Stromal cell of bone marrow (primary cell): ENCODE data around the gene TMC6.
"Not testable (repeated sequence)": the region's sequence is repeated elsewhere in the genome, so short reads cannot be mapped to it uniquely, and the experiment has no call there.

ENCODE experiments used
- DNase-seq: peaks from one replicate; pipeline ENCODE4 v3.0.0-alpha.2; 2012; ENCODE audit warnings: low read depth

The TMC6 gene, protein sequence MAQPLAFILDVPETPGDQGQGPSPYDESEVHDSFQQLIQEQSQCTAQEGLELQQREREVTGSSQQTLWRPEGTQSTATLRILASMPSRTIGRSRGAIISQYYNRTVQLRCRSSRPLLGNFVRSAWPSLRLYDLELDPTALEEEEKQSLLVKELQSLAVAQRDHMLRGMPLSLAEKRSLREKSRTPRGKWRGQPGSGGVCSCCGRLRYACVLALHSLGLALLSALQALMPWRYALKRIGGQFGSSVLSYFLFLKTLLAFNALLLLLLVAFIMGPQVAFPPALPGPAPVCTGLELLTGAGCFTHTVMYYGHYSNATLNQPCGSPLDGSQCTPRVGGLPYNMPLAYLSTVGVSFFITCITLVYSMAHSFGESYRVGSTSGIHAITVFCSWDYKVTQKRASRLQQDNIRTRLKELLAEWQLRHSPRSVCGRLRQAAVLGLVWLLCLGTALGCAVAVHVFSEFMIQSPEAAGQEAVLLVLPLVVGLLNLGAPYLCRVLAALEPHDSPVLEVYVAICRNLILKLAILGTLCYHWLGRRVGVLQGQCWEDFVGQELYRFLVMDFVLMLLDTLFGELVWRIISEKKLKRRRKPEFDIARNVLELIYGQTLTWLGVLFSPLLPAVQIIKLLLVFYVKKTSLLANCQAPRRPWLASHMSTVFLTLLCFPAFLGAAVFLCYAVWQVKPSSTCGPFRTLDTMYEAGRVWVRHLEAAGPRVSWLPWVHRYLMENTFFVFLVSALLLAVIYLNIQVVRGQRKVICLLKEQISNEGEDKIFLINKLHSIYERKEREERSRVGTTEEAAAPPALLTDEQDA

DNA sequence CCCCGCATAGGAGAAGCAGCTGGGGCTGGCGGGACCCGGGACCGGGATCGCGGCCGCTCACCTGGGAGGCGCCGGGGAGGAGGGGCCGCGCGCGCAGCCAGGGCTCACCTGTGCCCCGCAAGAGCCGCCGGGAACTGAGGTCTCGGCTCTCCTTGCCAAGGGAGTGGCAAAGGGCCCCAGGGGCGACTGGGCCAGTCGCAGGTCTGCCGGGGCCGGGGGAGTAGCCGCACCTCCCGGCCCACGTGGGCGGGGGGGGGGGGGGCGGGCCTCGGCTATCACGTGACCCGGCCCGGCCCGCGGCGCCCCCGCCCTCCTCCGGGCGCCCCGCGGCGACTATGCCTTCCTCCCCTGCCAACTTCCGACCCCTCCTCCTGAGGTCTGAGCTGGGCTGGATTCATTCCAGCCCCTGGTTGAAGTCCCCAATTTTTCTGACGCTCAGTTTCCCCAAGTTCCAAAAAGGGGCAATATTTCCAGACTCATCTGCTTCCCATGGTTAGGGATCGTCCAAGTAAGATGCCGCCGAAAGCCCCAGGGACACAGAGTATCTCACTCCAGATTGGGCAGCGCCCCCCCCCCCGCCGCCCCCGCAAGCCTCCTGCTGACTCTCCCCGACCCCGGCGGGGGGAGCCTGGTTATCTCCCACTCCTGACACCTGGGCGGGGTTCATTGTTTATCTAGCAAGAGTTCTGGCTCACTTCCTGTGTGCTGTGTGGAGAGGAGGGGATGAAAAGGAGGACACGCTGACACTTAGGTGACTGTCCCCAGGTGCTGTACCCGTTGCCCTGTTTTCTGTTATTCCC lies at the start of gene TMC6:
TSS of gene TMC6 (minus strand) at position 205 of the 800 bp plus-strand sequence. CDS start 1,923 bp downstream, outside the sequence.
- DNase-seq, result no peak

DNA sequence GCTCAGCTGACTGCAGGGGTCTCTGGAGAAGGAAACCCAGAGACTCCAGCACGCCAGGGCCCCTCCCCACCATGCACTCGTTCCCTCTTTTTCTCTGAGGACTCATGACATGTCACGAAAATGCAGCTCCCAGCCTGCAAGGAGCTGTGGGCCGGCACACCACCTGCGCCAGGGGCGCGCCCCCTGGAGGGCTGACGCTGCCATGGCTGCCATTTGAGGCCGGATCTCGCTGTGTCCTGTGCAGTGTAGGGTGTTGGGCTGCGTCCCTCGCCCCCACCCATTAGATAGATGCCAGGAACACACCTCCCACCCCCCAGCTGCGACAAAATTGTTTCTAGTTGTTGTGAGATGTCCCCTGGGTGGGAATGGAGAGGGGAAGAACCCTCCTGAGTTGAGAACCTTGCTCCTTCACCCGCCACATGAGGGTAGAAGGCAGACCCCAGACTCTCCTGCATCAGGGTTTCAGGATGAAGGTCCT lies 48.0 kb upstream of the TMC6 start:
- DNase-seq, result no peak

DNA sequence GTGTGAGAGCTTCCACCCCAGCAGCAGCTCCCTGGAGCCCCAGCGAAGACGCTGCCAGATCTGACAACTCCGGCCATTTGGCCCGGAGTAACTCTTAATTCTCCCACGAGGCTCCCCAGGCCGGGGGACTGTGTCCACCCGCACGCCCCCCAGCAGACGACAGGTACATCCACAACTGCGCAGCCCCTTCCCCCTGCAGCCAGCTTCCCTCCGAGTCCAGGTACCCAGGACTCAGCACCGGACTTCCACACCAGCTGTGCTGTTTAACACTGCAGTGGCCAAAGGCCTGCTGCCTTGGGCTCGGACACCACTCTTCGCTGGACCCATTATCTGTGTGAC lies 47.1 kb upstream of the TMC6 start:
- no peak for DNase-seq

DNA sequence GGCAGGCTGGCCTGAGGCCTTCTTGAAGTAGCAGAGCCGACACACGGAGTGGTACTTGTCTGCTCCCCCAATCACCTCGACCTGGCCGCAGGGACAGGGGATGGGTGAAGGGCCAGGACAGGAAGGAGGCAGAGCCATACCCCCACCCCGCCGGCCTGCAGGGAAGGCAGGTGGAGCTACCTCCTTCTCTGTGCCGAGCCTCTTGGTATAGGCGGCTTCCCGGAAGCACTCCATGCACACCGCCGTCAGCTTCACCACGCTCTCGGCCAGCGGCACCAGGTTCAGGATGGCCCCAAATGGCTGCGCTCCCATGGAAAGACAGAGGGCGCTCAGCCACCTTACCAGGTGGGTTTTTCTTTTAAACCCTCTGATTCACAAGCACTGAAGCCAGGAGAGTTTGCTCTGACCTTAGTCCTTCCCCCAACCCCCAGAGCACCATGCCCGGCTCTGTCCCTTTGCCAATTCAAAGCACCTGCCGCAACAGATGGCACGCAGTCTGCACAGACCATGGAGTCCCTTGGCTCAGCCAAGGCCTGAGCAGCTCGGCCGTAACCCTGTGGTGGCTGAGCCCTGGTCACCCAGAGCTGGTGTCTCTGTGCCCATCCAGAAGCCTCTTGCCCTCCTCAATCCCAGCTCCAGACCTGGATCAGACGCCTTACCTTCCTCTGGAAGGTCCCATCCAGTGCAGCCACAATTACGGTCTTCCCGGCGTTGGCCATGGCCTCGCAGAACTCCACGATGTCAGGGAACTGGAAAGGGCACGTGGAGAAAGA lies 46.5 kb upstream of the TMC6 start:
- DNase-seq, result no peak

DNA sequence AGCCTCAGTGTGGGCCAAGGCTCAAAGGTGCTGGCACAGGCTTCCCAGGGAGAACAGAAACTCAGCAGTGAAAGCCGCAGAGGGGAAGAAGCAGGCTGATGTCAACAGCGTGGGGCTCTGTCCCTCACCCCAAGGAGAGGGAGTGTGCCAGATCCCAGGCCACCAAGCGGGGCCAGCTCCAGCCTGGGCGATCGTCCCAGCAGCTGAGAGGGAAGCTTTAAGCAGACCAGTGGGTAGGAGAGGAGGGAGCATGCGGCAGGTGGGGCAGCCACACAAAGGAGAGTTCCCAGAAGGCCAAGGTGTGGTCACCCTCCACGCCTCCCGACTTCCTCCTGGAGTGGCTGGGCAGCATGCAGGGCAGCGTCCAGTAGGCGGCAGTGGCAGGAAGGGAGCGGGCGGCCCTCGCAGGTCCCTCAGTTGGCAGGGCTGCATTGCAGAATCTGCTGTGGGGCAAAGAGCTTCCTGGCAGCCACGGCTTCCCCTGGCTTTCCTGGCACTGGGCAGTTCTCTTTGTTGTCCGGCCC lies 45.9 kb upstream of the TMC6 start:
- no peak for DNase-seq

DNA sequence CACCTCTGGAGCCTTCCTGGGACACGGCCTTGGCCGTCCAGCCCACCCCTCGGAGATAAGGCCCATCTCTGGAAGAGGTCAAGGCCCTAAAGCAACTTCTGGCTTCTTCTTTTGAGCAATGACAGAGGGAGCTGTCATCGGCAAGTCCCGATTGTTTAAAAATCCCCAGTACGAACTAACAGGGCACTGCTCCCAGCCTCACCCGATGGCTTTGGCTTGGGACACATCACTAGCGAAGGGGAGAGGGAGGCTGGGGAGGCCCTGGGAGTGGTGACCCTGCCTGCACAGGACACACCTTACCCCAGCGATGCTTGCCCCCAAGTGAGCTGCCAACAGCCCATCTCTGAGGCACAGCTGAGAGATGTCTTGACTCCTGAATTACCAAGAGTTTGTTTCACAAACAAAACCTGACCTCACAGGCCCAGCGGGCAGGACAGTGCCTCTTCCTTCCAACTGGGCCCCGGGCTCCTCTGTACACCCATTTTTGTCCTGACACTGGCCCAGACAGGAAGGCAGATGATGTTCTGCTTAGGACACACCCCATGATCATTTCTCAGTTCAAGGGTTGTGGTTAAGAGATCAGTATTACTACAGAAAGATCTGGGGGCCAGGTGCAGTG lies 44.7 kb upstream of the TMC6 start:
- no peak for DNase-seq

DNA sequence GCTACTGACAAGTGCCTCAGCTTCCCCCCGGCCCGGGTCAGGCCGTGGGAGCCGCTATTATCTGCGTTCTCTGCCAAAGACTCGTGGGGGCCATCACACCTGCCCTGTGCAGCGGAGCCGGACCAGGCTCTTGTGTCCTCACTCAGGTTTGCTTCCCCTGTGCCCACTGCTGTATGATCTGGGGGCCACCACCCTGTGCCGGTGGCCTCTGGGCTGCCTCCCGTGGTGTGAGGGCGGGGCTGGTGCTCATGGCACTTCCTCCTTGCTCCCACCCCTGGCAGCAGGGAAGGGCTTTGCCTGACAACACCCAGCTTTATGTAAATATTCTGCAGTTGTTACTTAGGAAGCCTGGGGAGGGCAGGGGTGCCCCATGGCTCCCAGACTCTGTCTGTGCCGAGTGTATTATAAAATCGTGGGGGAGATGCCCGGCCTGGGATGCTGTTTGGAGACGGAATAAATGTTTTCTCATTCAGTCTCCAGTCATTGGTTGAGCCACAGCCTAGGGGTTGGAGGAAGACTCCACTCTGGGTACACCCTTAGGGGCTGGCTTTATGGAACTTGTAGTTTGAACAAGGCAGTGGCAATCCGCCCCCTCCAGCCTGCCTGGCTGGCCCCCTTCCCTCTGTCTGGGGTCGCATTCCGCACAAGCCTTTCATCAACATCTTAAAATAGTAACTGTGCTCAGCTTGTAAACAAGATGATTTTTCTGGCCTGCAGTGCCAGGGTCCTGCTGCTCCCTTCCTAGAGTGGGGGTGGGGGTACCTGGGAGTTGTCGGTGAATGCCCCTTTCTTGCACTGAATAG lies 43.9 kb upstream of the TMC6 start:
- DNase-seq, result no peak

DNA sequence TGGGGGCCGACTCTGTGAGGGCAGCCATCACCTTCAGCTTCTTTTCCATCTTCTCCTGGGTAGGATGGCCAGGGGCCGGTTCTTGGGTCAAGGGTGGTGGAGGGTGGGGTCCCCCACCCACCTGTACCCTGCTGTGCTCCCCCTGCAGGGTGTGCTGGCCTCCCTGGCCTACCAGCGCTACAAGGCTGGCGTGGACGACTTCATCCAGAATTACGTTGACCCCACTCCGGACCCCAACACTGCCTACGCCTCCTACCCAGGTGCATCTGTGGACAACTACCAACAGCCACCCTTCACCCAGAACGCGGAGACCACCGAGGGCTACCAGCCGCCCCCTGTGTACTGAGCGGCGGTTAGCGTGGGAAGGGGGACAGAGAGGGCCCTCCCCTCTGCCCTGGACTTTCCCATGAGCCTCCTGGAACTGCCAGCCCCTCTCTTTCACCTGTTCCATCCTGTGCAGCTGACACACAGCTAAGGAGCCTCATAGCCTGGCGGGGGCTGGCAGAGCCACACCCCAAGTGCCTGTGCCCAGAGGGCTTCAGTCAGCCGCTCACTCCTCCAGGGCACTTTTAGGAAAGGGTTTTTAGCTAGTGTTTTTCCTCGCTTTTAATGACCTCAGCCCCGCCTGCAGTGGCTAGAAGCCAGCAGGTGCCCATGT lies 43.2 kb upstream of the TMC6 start:
- DNase-seq, result not testable (repeated sequence)

DNA sequence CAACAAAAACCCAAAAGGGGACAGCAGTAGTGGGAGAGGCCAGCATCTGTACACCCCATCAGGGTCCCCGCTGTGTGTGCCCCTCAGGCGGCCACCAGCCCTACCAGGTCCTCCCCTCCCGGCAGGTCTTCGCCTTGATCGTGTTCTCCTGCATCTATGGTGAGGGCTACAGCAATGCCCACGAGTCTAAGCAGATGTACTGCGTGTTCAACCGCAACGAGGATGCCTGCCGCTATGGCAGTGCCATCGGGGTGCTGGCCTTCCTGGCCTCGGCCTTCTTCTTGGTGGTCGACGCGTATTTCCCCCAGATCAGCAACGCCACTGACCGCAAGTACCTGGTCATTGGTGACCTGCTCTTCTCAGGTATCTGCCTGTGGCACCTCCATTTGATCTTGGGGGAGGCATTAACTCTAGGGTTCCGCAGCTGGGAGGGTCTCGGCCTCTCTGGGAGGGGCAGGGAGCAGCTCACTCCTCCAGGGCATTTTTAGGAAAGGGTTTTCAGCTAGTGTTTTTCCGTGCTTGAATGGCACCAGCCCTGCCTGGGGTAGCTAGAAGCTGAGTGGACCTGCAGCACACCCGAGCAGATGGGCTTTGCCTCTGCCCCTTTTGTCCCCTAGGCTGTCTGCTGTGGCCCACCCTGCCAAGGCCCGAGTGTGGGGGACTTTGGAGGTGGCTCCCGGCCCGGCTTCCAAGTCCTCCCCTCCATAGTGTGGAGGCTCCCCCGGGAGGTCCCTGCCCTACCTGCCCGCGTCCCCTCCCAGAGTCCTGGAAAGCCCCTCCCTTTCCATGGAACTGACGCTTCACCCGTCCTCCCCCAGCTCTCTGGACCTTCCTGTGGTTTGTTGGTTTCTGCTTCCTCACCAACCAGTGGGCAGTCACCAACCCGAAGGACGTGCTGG lies 42.4 kb upstream of the TMC6 start:
- DNase-seq, result no peak

DNA sequence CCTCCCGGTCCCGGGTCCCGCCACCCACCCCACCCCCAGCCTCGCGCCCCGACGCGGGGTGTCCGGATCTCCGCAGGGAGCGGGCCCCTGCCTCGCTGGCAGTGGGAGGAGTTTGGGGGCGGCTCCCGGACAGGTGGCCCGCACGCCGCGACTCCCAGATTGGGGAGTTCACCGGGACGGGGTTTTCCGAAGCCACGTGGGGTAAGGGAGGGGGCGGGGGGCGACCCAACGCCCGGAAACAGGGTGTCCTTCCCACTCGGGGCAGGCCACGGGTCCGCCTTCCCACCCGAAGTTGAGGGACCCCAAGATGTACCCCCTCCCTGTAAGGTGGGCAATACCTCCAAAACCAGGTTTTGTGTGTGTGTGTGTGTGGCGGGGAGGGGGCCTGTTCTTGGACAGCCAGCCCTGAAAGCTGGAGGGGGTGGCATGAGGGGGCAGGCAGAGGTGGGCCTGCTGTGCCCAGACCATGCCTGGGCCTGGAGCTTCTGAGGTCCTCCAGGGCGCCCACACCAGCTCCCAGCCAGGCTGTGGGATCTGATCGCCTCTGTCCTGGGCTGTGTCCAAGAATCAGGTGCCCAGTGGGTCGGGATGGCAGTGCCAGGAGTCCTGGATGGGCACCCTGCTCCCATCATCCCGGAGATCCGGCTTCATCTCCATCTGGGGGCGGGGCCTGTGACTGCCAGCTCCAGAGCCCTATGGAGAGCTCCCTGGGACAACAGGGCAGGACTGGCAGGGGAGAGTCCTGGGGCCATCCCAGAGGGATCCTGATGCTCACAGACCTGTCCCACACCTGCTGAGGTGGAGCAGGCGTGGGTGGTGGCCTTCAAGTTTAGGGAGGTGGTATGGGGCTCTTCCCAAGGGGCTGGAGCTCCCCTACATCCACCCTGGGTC lies 40.6 kb upstream of the TMC6 start:
- no peak for DNase-seq

DNA sequence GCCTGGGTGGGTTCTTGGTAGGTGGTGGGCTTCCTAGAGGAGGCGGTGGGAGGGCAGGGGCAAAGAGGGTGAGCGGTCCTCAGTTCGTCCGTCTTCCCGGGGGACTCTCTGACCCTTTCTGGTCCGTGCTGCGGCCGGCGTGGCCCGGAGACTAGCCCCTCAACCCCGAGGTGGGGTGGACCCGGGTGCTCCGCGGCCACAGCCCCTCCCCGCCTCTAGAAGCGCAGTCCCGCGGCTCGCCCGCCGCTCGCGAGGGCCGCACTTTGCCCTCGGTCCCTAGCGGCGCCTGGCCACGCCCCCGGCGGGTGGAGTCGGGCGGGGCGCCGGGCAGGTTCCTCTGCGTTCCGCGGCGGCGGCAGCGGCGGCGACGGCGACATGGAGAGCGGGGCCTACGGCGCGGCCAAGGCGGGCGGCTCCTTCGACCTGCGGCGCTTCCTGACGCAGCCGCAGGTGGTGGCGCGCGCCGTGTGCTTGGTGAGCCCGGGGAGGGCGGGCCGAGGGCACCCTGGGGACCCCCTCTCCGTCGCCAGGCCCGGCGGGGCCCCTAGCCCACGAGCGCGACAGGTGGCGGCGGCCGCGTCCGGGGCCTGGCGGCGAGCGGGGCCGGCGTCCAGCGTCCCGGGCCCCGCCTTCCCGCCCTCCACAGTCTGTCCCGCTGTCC lies 39.8 kb upstream of the TMC6 start, which contains the start of gene SYNGR2:
TSS of gene SYNGR2 (plus strand) at position 340 of the 661 bp plus-strand sequence. CDS start at position 376, 36 bp downstream.
- DNase-seq, result no peak

DNA sequence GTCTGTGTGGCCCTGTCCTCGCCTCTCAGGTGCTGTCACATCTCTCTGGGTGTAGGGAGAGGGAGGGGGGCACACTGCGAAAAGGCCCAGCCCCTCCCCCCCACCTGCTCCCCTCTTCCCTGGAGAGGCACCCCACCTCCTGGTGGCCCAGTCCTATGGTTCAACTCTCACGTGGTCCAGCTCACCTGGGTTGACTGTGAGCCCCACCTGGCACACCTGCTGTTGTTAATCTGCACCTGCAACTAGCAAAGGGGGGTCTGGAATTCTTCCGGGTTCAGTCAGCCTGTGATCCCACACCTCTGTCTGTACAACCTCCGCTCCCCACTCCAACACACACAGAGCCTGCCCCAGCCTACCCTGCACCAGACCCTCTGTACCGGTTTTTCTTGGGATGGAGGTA lies 37.9 kb upstream of the TMC6 start:
- no peak for DNase-seq

DNA sequence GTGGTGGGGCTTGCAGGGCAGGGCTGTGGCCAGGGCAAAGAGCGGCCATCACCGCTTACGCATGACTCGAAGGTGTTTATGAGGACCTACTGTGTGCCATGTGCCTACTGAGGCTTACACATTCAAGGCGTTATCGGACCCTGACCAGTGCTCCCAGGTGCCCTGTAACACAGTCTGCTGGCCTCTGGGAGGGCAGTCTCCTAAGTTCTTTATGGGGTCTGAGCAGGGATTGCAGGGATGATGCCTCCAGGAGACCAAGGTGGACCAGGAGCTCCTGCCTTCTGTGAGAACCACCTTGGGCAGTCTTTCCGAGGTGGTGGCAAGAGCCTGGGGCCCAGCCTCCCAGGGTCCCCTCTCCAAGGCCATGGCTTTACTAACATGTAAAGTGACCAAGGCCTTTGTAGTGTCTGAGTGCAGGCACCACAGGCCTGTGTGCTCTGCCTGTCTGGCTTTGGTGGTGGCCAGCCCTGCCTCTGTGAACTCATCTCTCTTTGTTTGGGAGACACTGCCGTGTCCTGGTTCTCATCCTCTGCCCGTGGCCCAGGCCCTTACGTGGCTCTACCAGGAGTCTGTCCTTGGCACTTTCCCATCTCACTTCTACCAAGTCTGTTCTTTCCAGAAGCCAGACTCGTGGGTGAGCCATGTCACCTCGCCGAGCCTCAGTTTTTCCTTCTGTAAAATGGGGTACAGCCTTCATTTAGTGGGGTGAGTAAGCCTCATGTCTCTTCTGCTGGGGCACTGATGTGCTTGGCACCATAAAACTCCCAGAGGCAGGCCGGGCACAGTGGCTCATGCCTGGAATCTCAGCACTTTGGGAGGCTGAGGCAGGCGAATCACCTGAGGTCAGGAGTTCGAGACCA lies 36.4 kb upstream of the TMC6 start:
- no peak for DNase-seq

DNA sequence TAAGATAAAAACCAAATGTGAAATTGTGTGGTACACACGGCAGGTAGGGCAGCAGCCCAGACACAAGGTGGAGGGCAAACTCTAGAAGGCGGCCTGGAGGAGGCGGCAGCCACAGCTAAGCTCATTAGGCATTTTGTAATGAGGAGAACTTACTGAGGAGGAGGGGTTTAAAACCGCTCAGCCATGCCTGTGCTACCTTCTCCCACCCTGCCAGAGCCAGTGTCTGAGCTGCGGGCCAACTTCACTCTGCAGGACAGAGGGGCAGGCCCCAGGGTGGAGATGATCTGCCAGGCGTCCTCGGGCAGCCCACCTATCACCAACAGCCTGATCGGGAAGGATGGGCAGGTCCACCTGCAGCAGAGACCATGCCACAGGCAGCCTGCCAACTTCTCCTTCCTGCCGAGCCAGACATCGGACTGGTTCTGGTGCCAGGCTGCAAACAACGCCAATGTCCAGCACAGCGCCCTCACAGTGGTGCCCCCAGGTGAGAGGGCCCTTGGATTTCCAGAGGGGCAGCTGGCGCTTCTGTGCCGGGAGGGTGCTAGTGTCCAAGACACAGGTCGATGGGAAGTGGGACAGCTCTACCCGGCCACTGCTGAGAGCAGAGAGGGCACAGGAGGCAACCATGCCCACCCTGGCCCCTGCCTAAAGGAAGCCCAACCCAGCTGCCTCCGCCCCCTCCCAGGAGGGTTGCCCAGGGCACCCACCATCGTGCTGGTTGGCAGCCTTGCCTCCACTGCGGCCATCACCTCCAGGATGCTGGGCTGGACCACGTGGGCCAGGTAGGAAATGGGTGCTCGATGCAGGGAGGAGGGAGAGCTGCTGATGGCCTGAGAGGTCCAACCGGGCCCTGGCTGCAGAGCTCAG lies 35.6 kb upstream of the TMC6 start:
- no peak for DNase-seq
